ENCODE measurements around the gene GUCA2A.

GUCA2A gene

GRCh38 chr1:42189931-42190853, 25.6 kb upstream of the GUCA2A start:
- no peak overlapping the region for H3K4me3 ChIP-seq (ENCODE audit: low read depth, low read length)
- no peak for DNase-seq (ENCODE audit: low read depth)
- TF ChIP-seq MYC (IDR thresholded peaks at IDR 0.05; ENCODE audit: low read depth, low read length) (no peak), CTCF (IDR thresholded peaks at IDR 0.05; ENCODE audit: low read depth, low read length) (no peak), POLR2A (IDR thresholded peaks at IDR 0.05; ENCODE audit: extremely low read depth, insufficient read length) (no peak), MAX (IDR thresholded peaks at IDR 0.05; ENCODE audit: low read depth, low read length) (no peak)

GRCh38 chr1:42186152-42186551, 21.6 kb upstream of the GUCA2A start:
- DNase-seq (ENCODE audit: low read depth), result no peak
- TF ChIP-seq POLR2A (IDR thresholded peaks at IDR 0.05; ENCODE audit: extremely low read depth, insufficient read length) (no peak), CTCF (IDR thresholded peaks at IDR 0.05; ENCODE audit: low read depth, low read length) (no peak), MYC (IDR thresholded peaks at IDR 0.05; ENCODE audit: low read depth, low read length) (no peak), MAX (IDR thresholded peaks at IDR 0.05; ENCODE audit: low read depth, low read length) (no peak)
- no peak overlapping the region for H3K4me3 ChIP-seq (ENCODE audit: low read depth, low read length)

- TF ChIP-seq MAX (IDR thresholded peaks at IDR 0.05; ENCODE audit: low read depth, low read length) (no peak), POLR2A (IDR thresholded peaks at IDR 0.05; ENCODE audit: extremely low read depth, insufficient read length) (no peak), CTCF (IDR thresholded peaks at IDR 0.05; ENCODE audit: low read depth, low read length) (no peak), MYC (IDR thresholded peaks at IDR 0.05; ENCODE audit: low read depth, low read length) (no peak)
- no peak overlapping the region for H3K4me3 ChIP-seq (ENCODE audit: low read depth, low read length)
- no peak for DNase-seq (ENCODE audit: low read depth)
These were observed 20.1 kb upstream of the GUCA2A start for GRCh38 chr1:42184616-42185015.

GRCh38 chr1:42183957-42184268, 19.4 kb upstream of the GUCA2A start:
- no peak for DNase-seq (ENCODE audit: low read depth)
- no peak overlapping the region for H3K4me3 ChIP-seq (ENCODE audit: low read depth, low read length)
- no peak for TF ChIP-seq MYC (IDR thresholded peaks at IDR 0.05; ENCODE audit: low read depth, low read length)
- no peak for TF ChIP-seq CTCF (IDR thresholded peaks at IDR 0.05; ENCODE audit: low read depth, low read length)

GRCh38 chr1:42183210-42183956, 18.8 kb upstream of the GUCA2A start:
- no peak overlapping the region for H3K4me3 ChIP-seq (ENCODE audit: low read depth, low read length)
- TF ChIP-seq POLR2A (IDR thresholded peaks at IDR 0.05; ENCODE audit: extremely low read depth, insufficient read length) (no peak), MYC (IDR thresholded peaks at IDR 0.05; ENCODE audit: low read depth, low read length) (no peak), MAX (IDR thresholded peaks at IDR 0.05; ENCODE audit: low read depth, low read length) (no peak), CTCF (IDR thresholded peaks at IDR 0.05; ENCODE audit: low read depth, low read length) (no peak)
- no peak for DNase-seq (ENCODE audit: low read depth)

All from NB4 (cell line).